VCaP (cell line): ENCODE results near the gene HOXA5.
A peak's percentile ranks its signal among the peaks of the same experiment; 100 is the strongest.

Experiments
- H3K27ac ChIP-seq: fragments of 450-650 bp; 2 replicates; pipeline ENCODE4 v1.5.1; 2017
- CTCF ChIP-seq: fragments of 450-650 bp; conservative IDR thresholded peaks from 2 replicates; pipeline ENCODE4 v1.5.1; 2017; ENCODE audit warnings: mild to moderate bottlenecking, moderate library complexity

Gene HOXA5

GRCh38 chr7:27171637-27172314 is 28.3 kb upstream of the HOXA5 start:
- peak overlapping the region; percentile 99 for H3K27ac ChIP-seq
- TF ChIP-seq CTCF: peak; percentile 9; the same call in 1 of the 2 replicates

- peak overlapping the region; percentile 99 for H3K27ac ChIP-seq
- TF ChIP-seq CTCF: no peak
Observed at GRCh38 chr7:27171325-27171636, 27.8 kb upstream of the HOXA5 start.

GRCh38 chr7:27170426-27171324 is 27.2 kb upstream of the HOXA5 start:
- H3K27ac ChIP-seq: peak overlapping the region; percentile 99
- no peak for TF ChIP-seq CTCF

GRCh38 chr7:27169658-27170425 is 26.4 kb upstream of the HOXA5 start:
- TF ChIP-seq CTCF: no peak

GRCh38 chr7:27168265-27168947 is 24.9 kb upstream of the HOXA5 start:
- peak overlapping the region; percentile 99 for H3K27ac ChIP-seq
- TF ChIP-seq CTCF: no peak; the same call in 1 of the 2 replicates

More at GRCh38 chr7:27169658-27170425, 26.4 kb upstream of the HOXA5 start:
- H3K27ac ChIP-seq: peak overlapping the region; percentile 99

GRCh38 chr7:27167916-27168264 is 24.4 kb upstream of the HOXA5 start:
- no peak for TF ChIP-seq CTCF
- H3K27ac ChIP-seq: peak overlapping the region; percentile 99
